Omental fat pad (tissue), 4 donors: ENCODE measurements around the gene CADPS2. TPM values are rescaled to one million over a fixed set of nuclear protein-coding genes. Genes with fewer than 3 reads are reported as not detected.
"Not testable (repeated sequence)": the region's sequence is repeated elsewhere in the genome, so short reads cannot be mapped to it uniquely, and the experiment has no call there.

Source experiments
- ATAC-seq: fragments of 150-250 bp; one replicate; pipeline ENCODE4 v1.9.1; 2016; ENCODE audit warnings: mild to moderate bottlenecking, moderate library complexity; ENCODE audit not compliant: low FRiP score
- DNase-seq: peaks from one replicate; pipeline ENCODE4 v3.0.0-alpha.2; 2019; ENCODE audit warnings: low spot score
- CTCF ChIP-seq, 3 donors: fragments of 450-650 bp; IDR thresholded peaks; one replicate each; pipeline ENCODE4 v1.5.1; 2016 to 2017; ENCODE audit warnings: antibody characterized with exemption in 3 of 3, mild to moderate bottlenecking in 3 of 3, moderate library complexity in 2 of 3
- small RNA-seq: library from RNA; depleted of rRNA; stranded (forward); fragments of <200 nt; gene quantifications from one replicate; pipeline ENCODE3, GENCODE V24; 2016
- total RNA-seq, 4 donors: library from RNA; depleted of rRNA; stranded (reverse); fragments of >200 nt; gene quantifications; one replicate each; pipeline ENCODE4 v1.1.0, GENCODE V29; 2016

Gene CADPS2
- total RNA-seq, 4 donors from 2014 or later, result 15.3 to 41.9 (median 24.4) TPM

- DNase-seq, result no peak
- no peak for ATAC-seq
- TF ChIP-seq CTCF (IDR thresholded peaks at IDR 0.05), result no peak
Observed at GRCh38 chr7:122291189-122291588, 595.1 kb downstream of the CADPS2 start.

- DNase-seq (no peak), ATAC-seq (no peak)
- no peak for TF ChIP-seq CTCF (IDR thresholded peaks at IDR 0.05)
Observed at GRCh38 chr7:122290476-122290875, 595.8 kb downstream of the CADPS2 start.

- no peak for DNase-seq
- no peak for ATAC-seq
- no peak for TF ChIP-seq CTCF (IDR thresholded peaks at IDR 0.05)
Observed at GRCh38 chr7:122289426-122289825, 596.8 kb downstream of the CADPS2 start.

- ATAC-seq, DNase-seq: not testable (repeated sequence)
Observed at GRCh38 chr7:122284608-122285007, 601.7 kb downstream of the CADPS2 start.

GRCh38 chr7:122273117-122273516 lies 613.1 kb downstream of the CADPS2 start:
- no peak for DNase-seq
- TF ChIP-seq CTCF (IDR thresholded peaks at IDR 0.05), result no peak
- ATAC-seq, result no peak

GRCh38 chr7:122269241-122269640 lies 617.0 kb downstream of the CADPS2 start:
- ATAC-seq, result no peak

More at GRCh38 chr7:122269241-122269640, 617.0 kb downstream of the CADPS2 start:
- no peak for DNase-seq
- TF ChIP-seq CTCF (IDR thresholded peaks at IDR 0.05), result no peak

Small RNA genes lying within 50 kb of the gene (small RNA-seq; reads per million reads assigned to genes)
- gene AC006463.1, result not detected

Other genes with a start within 250 kb of the CADPS2 start
- gene RNF133, start 187.3 kb downstream of the CADPS2 start, total RNA-seq, result 1 to 10 TPM; 1.0 to 3.1 (median 1.6) TPM
- 1 to 10 TPM; 1.4 to 3.5 (median 2.4) TPM for gene RNF148, start 183.5 kb downstream of the CADPS2 start, total RNA-seq
- not detected for gene TAS2R16, start 109.2 kb upstream of the CADPS2 start, total RNA-seq